H54 (cell line): ENCODE results near the gene ATP11A.
A peak's percentile ranks its signal among the peaks of the same experiment; 100 is the strongest.

ENCODE experiments used
- DNase-seq: peaks from one replicate; pipeline ENCODE4 v3.0.0; 2011; ENCODE audit warnings: low spot score, mixed read lengths; ENCODE audit not compliant: insufficient read length
- FAIRE-seq: peaks from 3 replicates; lab custom pipeline; 2011; peaks lifted over from hg19 to GRCh38; lab: Jason Lieb, UNC
- POLR2A ChIP-seq: IDR thresholded peaks from 2 replicates; pipeline ENCODE4 v1.6.1; 2011; ENCODE audit warnings: low read depth, mild to moderate bottlenecking, low read length

The ATP11A gene

DNA sequence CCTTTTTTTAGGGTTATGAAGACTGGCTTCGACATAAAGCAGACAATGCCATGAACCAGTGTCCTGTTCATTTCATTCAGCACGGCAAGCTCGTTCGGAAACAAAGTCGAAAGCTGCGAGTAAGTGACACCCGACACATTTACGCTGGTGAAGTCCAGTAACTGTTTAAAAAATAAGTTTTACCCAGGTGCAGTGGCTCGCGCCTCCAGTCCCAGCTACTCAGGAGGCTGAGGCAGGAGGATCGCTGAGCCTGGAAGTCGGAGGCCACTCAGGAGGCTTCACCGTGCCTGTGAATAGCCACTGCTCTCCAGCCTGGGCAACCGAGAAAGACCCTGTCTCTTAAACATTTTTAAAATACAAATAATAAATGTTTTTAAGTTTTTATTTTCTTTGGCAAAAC lies 120.8 kb downstream of the ATP11A start:
- DNase-seq = no peak
- no peak for TF ChIP-seq POLR2A
- no peak for FAIRE-seq

DNA sequence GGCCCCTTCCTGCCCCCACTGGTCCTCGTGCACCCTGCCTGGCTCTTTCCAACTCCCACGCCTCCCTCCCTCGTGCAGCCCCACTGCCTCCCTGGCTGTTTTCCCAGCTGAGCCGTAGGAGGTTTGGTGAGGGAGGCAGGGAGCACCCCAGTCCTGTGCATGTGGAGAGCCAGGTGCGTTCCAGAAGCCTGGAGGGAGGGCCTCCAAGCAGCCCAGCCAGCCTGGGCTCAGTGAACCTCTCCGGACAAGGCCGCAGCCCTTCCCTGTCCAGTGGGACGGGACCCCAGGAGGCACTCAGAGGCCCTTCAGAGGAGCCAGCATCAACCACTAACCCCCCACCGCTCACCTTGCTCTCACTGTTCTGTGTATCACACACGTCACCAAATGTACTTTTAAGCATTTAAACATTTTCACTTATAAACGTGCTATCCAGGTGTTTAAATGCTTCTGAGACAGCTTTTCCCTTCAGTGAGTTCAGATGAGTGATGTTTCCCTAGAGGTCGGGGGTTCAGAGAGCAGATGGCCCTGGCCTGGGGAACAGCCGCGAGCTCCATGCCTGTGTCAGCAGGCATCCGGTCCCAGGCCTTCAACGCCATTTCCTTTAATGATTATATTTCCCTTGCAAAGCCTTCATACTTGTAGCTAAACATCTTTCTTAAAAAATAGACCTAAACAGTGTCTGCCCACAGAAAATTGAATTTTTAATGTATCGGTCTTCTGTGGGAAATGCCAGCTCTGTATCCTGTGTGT lies 122.6 kb downstream of the ATP11A start:
- FAIRE-seq (no peak), DNase-seq (no peak)
- TF ChIP-seq POLR2A = no peak

GRCh38 chr13:112813552-112813951 lies 123.7 kb downstream of the ATP11A start:
- DNase-seq = no peak
- no peak for TF ChIP-seq POLR2A
- FAIRE-seq = no peak

GRCh38 chr13:112814905-112815585 lies 125.2 kb downstream of the ATP11A start:
- DNase-seq (peak; percentile 95), FAIRE-seq (peak; percentile 97)
- TF ChIP-seq POLR2A = no peak

GRCh38 chr13:112815871-112816270 lies 126.0 kb downstream of the ATP11A start:
- TF ChIP-seq POLR2A = no peak
- DNase-seq (no peak), FAIRE-seq (no peak)

DNA sequence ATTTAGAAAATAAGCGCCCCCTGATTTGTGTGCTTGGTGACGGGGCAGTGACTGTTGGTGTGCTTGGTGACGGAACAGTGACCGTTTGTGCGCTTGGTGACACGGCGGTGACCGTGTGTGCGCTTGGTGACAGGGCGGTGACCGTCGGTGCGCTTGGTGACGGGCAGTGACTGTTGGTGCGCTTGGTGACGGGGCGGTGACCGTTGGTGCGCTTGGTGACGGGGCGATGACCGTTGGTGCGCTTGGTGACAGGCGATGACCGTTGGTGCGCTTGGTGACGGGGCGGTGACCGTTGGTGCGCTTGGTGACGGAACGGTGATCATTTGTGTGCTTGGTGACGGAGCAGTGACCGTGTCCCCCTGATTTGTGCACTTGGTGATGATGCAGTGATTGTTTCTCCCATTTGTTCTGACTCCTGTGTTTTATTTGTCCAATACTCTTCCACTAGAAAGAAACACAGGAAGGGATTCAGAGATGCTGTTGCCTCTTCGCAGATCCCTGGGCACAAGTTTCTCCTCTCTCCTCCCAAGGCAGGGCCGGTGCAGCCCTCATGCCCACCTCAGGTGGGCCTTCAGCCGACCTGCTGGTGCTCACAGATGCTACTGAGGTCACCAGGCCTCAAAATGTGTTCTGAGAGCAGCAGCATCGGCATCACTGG lies 128.3 kb downstream of the ATP11A start:
- no peak for TF ChIP-seq POLR2A
- DNase-seq (no peak), FAIRE-seq (no peak)

- no peak for TF ChIP-seq POLR2A
- DNase-seq (no peak), FAIRE-seq (no peak)
Measured at GRCh38 chr13:112818698-112819045, 128.8 kb downstream of the ATP11A start.

DNA sequence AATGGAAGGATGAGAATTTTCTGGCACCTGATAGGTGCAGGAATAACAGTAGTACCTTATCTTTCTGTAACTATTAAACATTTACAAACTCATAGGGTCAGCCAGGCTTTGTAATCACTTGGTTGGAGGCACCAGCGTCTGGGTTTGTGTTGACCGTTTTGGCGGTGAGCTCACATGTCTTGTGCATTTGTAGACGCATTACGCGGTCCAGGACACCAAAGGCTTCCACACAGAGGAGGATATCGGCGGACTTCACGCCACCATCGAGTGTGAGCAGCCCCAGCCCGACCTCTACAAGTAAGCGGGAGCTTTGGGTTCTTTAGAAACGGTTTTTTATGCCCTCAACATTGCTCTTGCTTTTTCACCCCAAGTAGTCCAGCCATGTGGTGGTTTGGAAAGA lies 129.3 kb downstream of the ATP11A start:
- no peak for FAIRE-seq

DNA sequence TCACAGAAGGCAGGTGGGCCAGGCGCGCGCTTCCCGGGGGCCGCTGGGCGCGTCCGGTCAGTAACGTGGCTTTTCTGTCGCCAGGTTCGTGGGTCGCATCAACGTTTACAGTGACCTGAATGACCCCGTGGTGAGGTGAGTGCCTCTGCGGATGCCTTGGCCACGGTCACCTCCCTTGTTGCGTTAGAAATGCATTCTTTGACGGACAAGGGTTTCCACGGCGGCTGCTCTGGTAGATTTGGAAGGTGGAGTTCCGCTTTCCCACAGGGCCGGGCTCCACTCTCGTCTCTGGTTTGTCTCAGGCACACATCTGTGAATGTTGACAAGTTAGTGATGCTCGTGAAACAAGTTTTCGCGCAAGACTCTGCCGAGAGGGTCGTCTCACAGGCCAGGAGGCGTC lies 130.0 kb downstream of the ATP11A start:
- no peak for FAIRE-seq
- DNase-seq = no peak

More for the DNA sequence above, 129.3 kb downstream of the ATP11A start:
- no peak for DNase-seq
- TF ChIP-seq POLR2A = no peak

DNA sequence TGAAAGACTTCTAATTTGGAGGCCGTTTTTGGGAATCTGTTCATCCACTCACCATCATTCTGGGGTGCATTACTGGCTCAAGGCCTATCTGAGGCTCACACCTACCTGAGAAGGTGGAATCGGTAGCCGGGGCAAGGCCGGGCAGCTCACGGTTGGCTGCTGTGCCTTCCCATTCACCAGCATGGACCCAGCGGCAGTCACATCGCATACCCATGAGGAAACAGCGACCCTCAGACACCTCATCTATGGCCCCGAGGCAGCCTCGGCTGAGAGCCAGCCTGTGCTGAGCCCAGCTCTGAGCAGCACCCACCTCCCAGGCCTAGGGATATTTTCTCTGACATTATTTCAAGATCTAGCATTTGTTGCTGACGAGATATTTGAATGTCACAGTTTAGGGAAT lies 130.5 kb downstream of the ATP11A start:
- no peak for DNase-seq
- no peak for TF ChIP-seq POLR2A
- no peak for FAIRE-seq

More for the DNA sequence above, 130.0 kb downstream of the ATP11A start:
- TF ChIP-seq POLR2A = no peak

- DNase-seq (no peak), FAIRE-seq (peak; percentile 45)
- TF ChIP-seq POLR2A = no peak
Measured at GRCh38 chr13:112821340-112822055, 131.7 kb downstream of the ATP11A start.

- TF ChIP-seq POLR2A = no peak
- DNase-seq (no peak), FAIRE-seq (no peak)
Measured at GRCh38 chr13:112822851-112823250, 133.0 kb downstream of the ATP11A start.

DNA sequence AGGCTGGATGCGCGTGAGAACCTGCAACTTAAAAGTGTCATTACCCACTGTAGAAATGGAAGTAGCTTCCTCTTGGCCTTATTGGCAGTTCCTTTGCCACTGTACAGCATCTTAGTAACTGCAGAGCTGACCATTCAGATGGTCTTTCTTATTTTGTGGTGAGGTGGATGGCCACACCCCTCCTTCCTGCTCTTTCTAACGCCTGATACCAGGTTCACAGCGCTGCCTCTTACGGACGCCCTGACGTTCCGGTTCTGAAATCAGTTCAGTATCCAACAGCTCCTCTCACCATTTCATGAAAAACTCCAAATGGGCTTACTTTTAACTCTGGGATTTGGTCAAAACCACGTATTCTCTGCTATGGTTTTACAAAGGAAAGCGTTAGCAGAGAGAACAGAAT lies 134.6 kb downstream of the ATP11A start:
- TF ChIP-seq POLR2A = no peak
- FAIRE-seq (no peak), DNase-seq (no peak)

- DNase-seq = no peak
- TF ChIP-seq POLR2A = no peak
- no peak for FAIRE-seq
Measured at GRCh38 chr13:112825071-112825470, 135.2 kb downstream of the ATP11A start.

DNA sequence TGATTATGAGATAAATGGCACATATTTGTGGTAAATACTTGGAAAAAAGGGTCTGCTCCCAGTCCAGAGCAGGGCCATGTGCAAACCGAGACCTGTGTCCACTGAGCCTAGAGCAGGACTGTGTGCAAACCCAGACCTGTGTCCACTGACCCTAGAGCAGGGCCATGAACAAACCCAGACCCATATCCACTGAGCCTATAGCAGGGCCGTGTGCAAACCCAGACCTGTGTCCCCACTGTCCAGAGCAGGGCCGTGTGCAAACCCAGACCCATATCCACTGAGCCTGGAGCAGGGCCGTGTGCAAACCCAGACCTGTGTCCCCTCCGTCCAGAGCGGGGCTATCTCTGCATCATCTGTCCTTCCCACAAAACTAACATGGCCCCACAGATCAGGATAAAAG lies 136.0 kb downstream of the ATP11A start:
- DNase-seq (no peak), FAIRE-seq (no peak)
- TF ChIP-seq POLR2A = no peak
